Activated CD8-positive, alpha-beta T cell treated with anti-CD3 and anti-CD28 coated beads for 36 hours (primary cell): ENCODE measurements around the gene LYPD1. TPM values are rescaled to one million over a fixed set of nuclear protein-coding genes. Genes with fewer than 3 reads are reported as not detected.

Source experiments
- ATAC-seq: fragments of 200-7000 bp; cut with Tn5 transposase; one replicate; pipeline ENCODE4 v1.10.0; 2021; ENCODE audit warnings: mild to moderate bottlenecking, moderate library complexity
- CTCF ChIA-PET: fragments of 350-600 bp; sonication (Branson Sonifier 250); formaldehyde crosslinking; loops from one replicate; lab custom pipeline; 2021; ENCODE audit warnings: antibody characterized with exemption; lab: Charles Lee
- POLR2A ChIA-PET: fragments of 350-600 bp; sonication (Branson Sonifier 250); formaldehyde crosslinking; loops from one replicate; lab custom pipeline; 2021; ENCODE audit warnings: antibody characterized with exemption; lab: Charles Lee
- DNase-seq: peaks from one replicate; pipeline ENCODE4 v3.0.0-alpha.2; 2020
- H3K27ac Mint-ChIP-seq: one replicate; pipeline ENCODE4 v1.8.0; 2021; ENCODE audit warnings: mild to moderate bottlenecking, mixed read lengths
- H3K27me3 Mint-ChIP-seq: one replicate; pipeline ENCODE4 v1.8.0; 2021; ENCODE audit warnings: mixed read lengths
- H3K36me3 Mint-ChIP-seq: one replicate; pipeline ENCODE4 v1.8.0; 2021; ENCODE audit warnings: low read depth, mixed read lengths
- H3K4me1 Mint-ChIP-seq: one replicate; pipeline ENCODE4 v1.8.0; 2021; ENCODE audit warnings: low read depth, mixed read lengths
- H3K4me3 Mint-ChIP-seq: one replicate; pipeline ENCODE4 v1.8.0; 2021; ENCODE audit warnings: mild to moderate bottlenecking, moderate library complexity, mixed read lengths
- H3K9me3 Mint-ChIP-seq: one replicate; pipeline ENCODE4 v1.8.0; 2021; ENCODE audit warnings: mixed read lengths
- CTCF ChIP-seq: fragments of 200-600 bp; IDR thresholded peaks from one replicate; pipeline ENCODE4 v1.8.0; 2022; ENCODE audit warnings: antibody characterized with exemption, mild to moderate bottlenecking
- intact Hi-C: fragments of 100-400 bp; cut with micrococcal nuclease; formaldehyde crosslinking; loops from one replicate; pipeline ENCODE4 v1.10.0; 2022
- total RNA-seq, 2 experiments: library from RNA; stranded (reverse); gene quantifications; one replicate each; pipeline ENCODE4 v1.2.3, GENCODE V29; 2021

The LYPD1 gene
- total RNA-seq: not detected

GRCh38 chr2:132669908-132670495, at the start of gene LYPD1:
Gene LYPD1, minus strand, starts transcription at chr2:132670205. Its CDS starts 273 bp downstream, at chr2:132669932.
- TF ChIP-seq CTCF: no peak
- CTCF ChIA-PET: no interaction called here
- no peaks in the 10 kb centered on the region for H3K4me1 Mint-ChIP-seq
- H3K4me3 Mint-ChIP-seq: no peak within 1 kb of the TSS
- H3K36me3 Mint-ChIP-seq: no peaks in the 10 kb centered on the region
- ATAC-seq (no peak), DNase-seq (no peak)
- H3K27ac Mint-ChIP-seq: no peak within 1 kb of the TSS
- POLR2A ChIA-PET: no interaction called here
- H3K27me3 Mint-ChIP-seq: peaks cover 32% of the 10 kb centered on the region
- H3K9me3 Mint-ChIP-seq: no peaks in the 10 kb centered on the region
- intact Hi-C loops: no loop called here

- Mint-ChIP-seq H3K4me1 (no peaks in the 10 kb centered on the region), H3K36me3 (no peaks in the 10 kb centered on the region), H3K4me3 (no peak overlapping the region), H3K27me3 (no peaks in the 10 kb centered on the region), H3K9me3 (no peaks in the 10 kb centered on the region), H3K27ac (no peak overlapping the region)
- CTCF ChIA-PET: interaction anchor here (1.0 kb wide), 1 partner anchor 42 kb away, joined by 3 read pairs; no protein-coding TSS in a partner anchor
- DNase-seq: no peak
- POLR2A ChIA-PET: no interaction called here
- TF ChIP-seq CTCF: no peak
- no peak for ATAC-seq
- intact Hi-C loops: no loop called here
These were observed 49.5 kb upstream of the LYPD1 start for GRCh38 chr2:132719480-132719879.

GRCh38 chr2:132716954-132717353, 46.9 kb upstream of the LYPD1 start:
- POLR2A ChIA-PET: interaction anchor here (0.5 kb wide), 1 partner anchor 9 kb away, joined by 3 read pairs; no protein-coding TSS in a partner anchor
- H3K27me3 Mint-ChIP-seq: no peaks in the 10 kb centered on the region
- H3K27ac Mint-ChIP-seq: no peak overlapping the region
- no peak for TF ChIP-seq CTCF
- ATAC-seq: no peak
- DNase-seq: no peak
- H3K9me3 Mint-ChIP-seq: no peaks in the 10 kb centered on the region
- no peak overlapping the region for H3K4me3 Mint-ChIP-seq
- intact Hi-C loops: no loop called here
- CTCF ChIA-PET: no interaction called here
- H3K4me1 Mint-ChIP-seq: no peaks in the 10 kb centered on the region
- H3K36me3 Mint-ChIP-seq: no peaks in the 10 kb centered on the region

GRCh38 chr2:132715386-132716351, 45.7 kb upstream of the LYPD1 start:
- no peak overlapping the region for H3K27ac Mint-ChIP-seq
- CTCF ChIA-PET: no interaction called here
- no peak for DNase-seq
- H3K36me3 Mint-ChIP-seq: no peaks in the 10 kb centered on the region
- no peak for ATAC-seq
- no peak overlapping the region for H3K4me3 Mint-ChIP-seq
- TF ChIP-seq CTCF: no peak
- H3K4me1 Mint-ChIP-seq: no peaks in the 10 kb centered on the region
- intact Hi-C loops: no loop called here
- H3K27me3 Mint-ChIP-seq: no peaks in the 10 kb centered on the region
- POLR2A ChIA-PET: no interaction called here
- no peaks in the 10 kb centered on the region for H3K9me3 Mint-ChIP-seq

GRCh38 chr2:132703396-132703795, 33.4 kb upstream of the LYPD1 start:
- H3K27ac Mint-ChIP-seq: no peak overlapping the region
- intact Hi-C loops: no loop called here
- DNase-seq: no peak
- ChIA-PET CTCF (no interaction called here), POLR2A (no interaction called here)
- H3K9me3 Mint-ChIP-seq: no peaks in the 10 kb centered on the region
- H3K4me1 Mint-ChIP-seq: no peaks in the 10 kb centered on the region
- no peaks in the 10 kb centered on the region for H3K36me3 Mint-ChIP-seq
- H3K27me3 Mint-ChIP-seq: no peaks in the 10 kb centered on the region
- TF ChIP-seq CTCF: no peak
- H3K4me3 Mint-ChIP-seq: no peak overlapping the region
- ATAC-seq: no peak
